Mesothelial cell of epicardium (in vitro differentiated cells): ENCODE measurements around the gene MMP21. TPM values are rescaled to one million over a fixed set of nuclear protein-coding genes. Genes with fewer than 3 reads are reported as not detected.

Experiments
- DNase-seq, 2 experiments: peaks; one replicate each; pipeline ENCODE4 v3.0.0; 2021; ENCODE audit warnings: low spot score in 2 of 2; ENCODE audit not compliant: unreplicated experiment in 2 of 2
- H3K27ac Mint-ChIP-seq: 2 replicates; pipeline ENCODE4 v1.8.0; 2021; ENCODE audit warnings: mixed read lengths
- H3K27me3 Mint-ChIP-seq: 2 replicates; pipeline ENCODE4 v1.8.0; 2021; ENCODE audit warnings: low read depth, mixed read lengths
- H3K36me3 Mint-ChIP-seq: 2 replicates; pipeline ENCODE4 v1.8.0; 2021; ENCODE audit warnings: mixed read lengths
- H3K4me1 Mint-ChIP-seq: 2 replicates; pipeline ENCODE4 v1.8.0; 2021; ENCODE audit warnings: mixed read lengths
- H3K4me3 Mint-ChIP-seq: 2 replicates; pipeline ENCODE4 v1.8.0; 2021; ENCODE audit warnings: mild to moderate bottlenecking, moderate library complexity, mixed read lengths
- H3K9me3 Mint-ChIP-seq: 2 replicates; pipeline ENCODE4 v1.8.0; 2021; ENCODE audit warnings: mixed read lengths
- CTCF ChIP-seq: fragments of 200-600 bp; sonication (generic); IDR thresholded peaks from one replicate; pipeline ENCODE4 v1.5.0; 2021; ENCODE audit warnings: antibody characterized with exemption; ENCODE audit not compliant: unreplicated experiment
- total RNA-seq: library from RNA; stranded (reverse); gene quantifications from 3 replicates; pipeline ENCODE4 v1.2.1, GENCODE V29; 2021

The MMP21 gene
- total RNA-seq, 1 donor from 2014 or later = 0.18 TPM

- Mint-ChIP-seq H3K4me1 (no peaks in the 10 kb centered on the region), H3K9me3 (no peaks in the 10 kb centered on the region), H3K4me3 (no peak overlapping the region), H3K27ac (no peak overlapping the region), H3K36me3 (peaks cover 59% of the 10 kb centered on the region), H3K27me3 (no peaks in the 10 kb centered on the region)
- no peak for DNase-seq
- no peak for TF ChIP-seq CTCF
Observed at GRCh38 chr10:125761961-125762360, 13.7 kb downstream of the MMP21 start.

GRCh38 chr10:125757742-125758141, 17.9 kb downstream of the MMP21 start:
- H3K36me3 Mint-ChIP-seq = peaks cover 55% of the 10 kb centered on the region
- TF ChIP-seq CTCF = no peak
- no peaks in the 10 kb centered on the region for H3K4me1 Mint-ChIP-seq
- H3K4me3 Mint-ChIP-seq = no peak overlapping the region
- H3K27me3 Mint-ChIP-seq = no peaks in the 10 kb centered on the region
- H3K27ac Mint-ChIP-seq = no peak overlapping the region
- DNase-seq = no peak
- no peaks in the 10 kb centered on the region for H3K9me3 Mint-ChIP-seq

- TF ChIP-seq CTCF = no peak
- H3K4me3 Mint-ChIP-seq = no peak overlapping the region
- H3K9me3 Mint-ChIP-seq = no peaks in the 10 kb centered on the region
- H3K4me1 Mint-ChIP-seq = no peaks in the 10 kb centered on the region
- no peaks in the 10 kb centered on the region for H3K27me3 Mint-ChIP-seq
- H3K27ac Mint-ChIP-seq = no peak overlapping the region
- H3K36me3 Mint-ChIP-seq = peaks cover 55% of the 10 kb centered on the region
- no peak for DNase-seq
Observed at GRCh38 chr10:125756853-125757487, 18.7 kb downstream of the MMP21 start.

- peaks cover 53% of the 10 kb centered on the region for H3K36me3 Mint-ChIP-seq
- no peak for DNase-seq
- H3K9me3 Mint-ChIP-seq = no peaks in the 10 kb centered on the region
- no peaks in the 10 kb centered on the region for H3K4me1 Mint-ChIP-seq
- H3K27me3 Mint-ChIP-seq = no peaks in the 10 kb centered on the region
- no peak overlapping the region for H3K27ac Mint-ChIP-seq
- no peak overlapping the region for H3K4me3 Mint-ChIP-seq
- no peak for TF ChIP-seq CTCF
Observed at GRCh38 chr10:125756196-125756595, 19.4 kb downstream of the MMP21 start.

- Mint-ChIP-seq H3K9me3 (no peaks in the 10 kb centered on the region), H3K27ac (no peak overlapping the region), H3K36me3 (peaks cover 50% of the 10 kb centered on the region)
Observed at GRCh38 chr10:125747417-125747816, 28.2 kb downstream of the MMP21 start.

More at GRCh38 chr10:125747417-125747816, 28.2 kb downstream of the MMP21 start:
- H3K27me3 Mint-ChIP-seq = no peaks in the 10 kb centered on the region
- no peaks in the 10 kb centered on the region for H3K4me1 Mint-ChIP-seq
- no peak overlapping the region for H3K4me3 Mint-ChIP-seq
- TF ChIP-seq CTCF = no peak
- no peak for DNase-seq
